Pons (tissue), 1 donor: ENCODE data around the gene KLK4.
"Not testable (repeated sequence)": the region's sequence is repeated elsewhere in the genome, so short reads cannot be mapped to it uniquely, and the experiment has no call there.

Source experiments
- DNase-seq: peaks from one replicate; pipeline ENCODE4 v3.0.0-alpha.2; 2016; ENCODE audit warnings: low spot score

The KLK4 gene

DNA sequence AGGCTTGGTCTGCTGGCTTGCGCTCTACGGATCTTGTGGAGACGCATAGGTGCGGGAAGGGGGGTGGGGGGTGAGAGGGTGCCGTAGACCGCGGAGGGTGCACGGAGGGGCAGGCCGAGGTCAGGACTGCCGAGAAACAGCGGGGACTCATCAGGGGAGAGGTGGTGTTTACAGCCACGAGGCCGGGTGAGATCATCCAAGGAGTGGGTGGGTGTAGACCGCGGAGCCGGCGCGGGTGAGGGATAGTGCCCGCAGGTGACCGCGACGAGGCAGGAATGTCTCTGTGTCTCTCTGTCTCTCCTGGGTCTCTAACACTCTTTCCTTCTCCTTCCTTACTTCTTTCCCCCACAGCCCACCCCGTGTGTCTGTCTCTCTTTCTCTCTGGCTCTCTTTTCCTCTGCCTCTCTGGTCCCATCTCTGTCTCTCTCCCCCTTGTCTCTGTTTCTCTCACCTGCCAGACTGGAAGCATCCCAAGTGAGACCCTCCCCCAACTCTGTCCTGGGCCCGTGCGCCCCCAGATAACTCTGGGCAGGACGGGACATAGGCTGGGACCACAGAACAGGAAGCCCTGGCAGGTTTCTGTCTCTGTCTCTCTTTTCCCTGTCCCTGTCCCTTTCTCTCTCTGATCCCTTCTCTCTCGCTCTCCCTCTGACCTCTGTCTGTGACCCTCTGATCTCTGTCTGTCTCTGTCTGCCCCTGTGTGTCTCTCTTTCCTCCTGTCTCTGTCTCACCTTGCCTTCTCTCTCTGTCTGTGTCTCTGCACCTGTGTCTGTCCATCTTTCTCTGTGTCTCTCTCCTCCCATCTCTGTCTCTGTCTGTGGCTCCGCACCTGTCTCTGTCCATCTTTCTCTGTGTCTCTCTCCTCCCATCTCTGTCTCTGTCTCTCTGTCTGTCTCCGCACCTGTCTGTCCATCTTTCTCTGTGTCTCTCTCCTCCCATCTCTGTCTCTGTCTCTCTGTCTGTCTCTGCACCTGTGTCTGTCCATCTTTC is 1.8 kb upstream of the KLK4 start:
- DNase-seq, result no peak

GRCh38 chr19:50912102-50912599 is 956 bp upstream of the KLK4 start:
- DNase-seq, result no peak

DNA sequence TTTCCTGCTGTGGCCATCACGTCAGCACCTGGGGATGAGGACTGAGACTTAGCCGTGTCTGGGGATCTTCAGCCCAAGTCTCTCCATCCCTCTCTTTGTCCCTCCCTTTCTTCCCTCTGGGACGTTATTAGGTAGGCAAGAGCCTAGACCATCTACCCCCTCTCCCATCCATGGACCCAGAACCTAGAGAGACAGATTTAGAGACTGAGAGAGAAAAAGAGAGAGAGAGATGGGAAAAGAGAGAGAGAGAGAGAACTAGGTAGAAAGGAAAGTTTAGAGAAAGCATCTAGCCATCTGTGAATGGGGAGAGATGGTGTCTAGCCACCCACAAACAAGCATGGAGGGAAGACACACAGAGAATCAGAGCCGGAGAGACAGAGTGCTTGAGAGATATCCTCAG is 473 bp downstream of the KLK4 start:
- no peak for DNase-seq

GRCh38 chr19:50909240-50910070 is 1.7 kb downstream of the KLK4 start:
- no peak for DNase-seq

- DNase-seq, result no peak
These were observed 2.9 kb downstream of the KLK4 start for GRCh38 chr19:50908336-50908735.

DNA sequence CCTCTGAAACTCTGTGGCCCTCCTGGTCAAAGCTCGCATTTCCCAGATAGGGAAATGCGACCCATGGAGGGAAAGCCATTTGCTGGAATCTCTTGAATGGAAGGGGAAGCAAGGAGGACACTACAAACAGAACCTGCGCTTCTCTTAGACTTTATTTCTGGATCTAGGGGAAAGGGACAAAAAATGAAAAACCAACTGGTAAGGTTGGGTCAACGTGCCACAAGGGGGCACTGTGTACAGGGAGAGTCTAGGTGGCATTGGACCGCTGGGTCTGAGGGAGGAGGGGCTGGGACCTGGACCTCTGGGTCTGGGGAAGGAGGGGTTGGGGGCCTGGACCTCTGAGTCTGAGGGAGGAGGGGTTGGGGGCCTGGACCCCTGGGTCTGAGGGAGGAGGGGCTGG is 5.0 kb downstream of the KLK4 start:
- DNase-seq, result no peak

DNA sequence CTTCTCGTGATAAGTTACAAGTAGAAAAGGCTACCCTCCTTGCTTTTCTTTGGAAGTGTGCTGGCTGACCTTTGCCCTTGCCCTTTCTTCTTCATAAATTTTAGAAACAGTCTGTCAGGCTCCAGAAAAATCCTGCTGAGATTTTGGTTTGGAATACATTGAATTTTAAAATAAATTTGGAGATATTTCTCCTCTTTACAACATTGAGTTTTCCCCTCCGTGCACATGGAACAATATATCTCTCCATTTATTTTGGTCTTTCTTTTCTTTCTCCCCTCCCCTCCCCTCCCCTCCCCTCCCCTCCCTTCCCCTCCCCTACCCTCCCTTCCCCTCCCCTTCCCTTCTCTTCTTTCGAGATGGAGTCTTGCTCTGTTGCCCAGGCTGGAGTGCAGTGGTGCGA is 8.6 kb downstream of the KLK4 start:
- DNase-seq, result no peak

DNA sequence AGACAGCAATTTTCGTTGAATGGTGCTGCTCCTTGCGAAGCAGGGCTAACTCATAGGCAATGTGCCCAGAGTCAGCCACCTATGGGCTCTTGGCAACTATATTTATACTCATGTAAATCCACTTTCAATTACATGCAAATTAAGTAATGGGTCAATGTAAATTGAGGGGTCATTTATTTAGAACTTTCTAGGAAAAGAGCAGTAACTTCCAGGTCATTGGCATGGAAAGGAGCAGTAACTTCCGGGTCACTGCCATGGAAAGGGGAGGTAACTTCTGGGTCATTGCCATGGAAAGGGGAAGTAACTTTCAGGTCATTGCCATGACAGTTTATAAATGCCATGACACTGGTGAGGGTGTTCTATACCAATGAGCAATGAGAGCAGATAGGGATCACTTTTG is 11.6 kb downstream of the KLK4 start:
- DNase-seq, result no peak

DNA sequence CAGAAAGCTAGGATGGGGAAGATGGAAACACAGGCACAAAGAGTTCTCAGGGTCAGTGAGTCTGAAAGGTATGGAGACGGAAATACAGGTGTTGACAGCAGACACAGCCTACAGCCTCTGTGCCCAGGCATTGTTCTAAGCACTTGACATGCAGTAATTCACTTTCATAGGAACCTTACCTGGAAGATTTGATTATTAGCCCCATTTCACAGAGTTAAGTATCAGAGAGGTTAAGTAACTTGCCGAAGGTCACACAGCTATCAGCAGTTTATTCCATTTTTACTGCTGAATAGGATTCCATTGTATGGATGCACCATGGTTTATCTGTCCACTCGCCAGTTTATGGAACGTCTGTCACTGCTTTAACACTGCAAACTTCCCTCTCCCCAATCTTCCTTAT is 13.2 kb downstream of the KLK4 start:
- DNase-seq, result no peak

- no peak for DNase-seq
These were observed 13.6 kb downstream of the KLK4 start for GRCh38 chr19:50897612-50898011.

DNA sequence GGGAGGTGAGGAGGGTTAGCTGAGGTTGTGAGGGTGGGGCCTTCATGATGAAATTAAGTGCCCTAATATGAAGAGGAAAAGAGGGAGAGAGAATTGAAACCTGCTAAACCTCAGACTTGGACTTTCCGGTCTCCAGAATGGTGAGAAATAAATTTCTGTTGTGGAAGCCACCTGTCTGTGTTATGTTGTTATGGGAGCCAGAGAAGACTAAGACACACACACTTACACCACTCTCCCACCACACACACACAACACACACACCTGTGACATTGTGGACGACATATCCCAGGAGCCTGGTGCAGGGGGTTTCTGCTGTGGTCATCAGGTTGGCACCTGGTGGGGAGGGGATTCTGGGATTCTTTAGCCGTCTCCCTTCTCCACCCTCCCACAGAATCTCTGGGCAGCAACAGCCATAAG is 14.0 kb downstream of the KLK4 start:
- no peak for DNase-seq

DNA sequence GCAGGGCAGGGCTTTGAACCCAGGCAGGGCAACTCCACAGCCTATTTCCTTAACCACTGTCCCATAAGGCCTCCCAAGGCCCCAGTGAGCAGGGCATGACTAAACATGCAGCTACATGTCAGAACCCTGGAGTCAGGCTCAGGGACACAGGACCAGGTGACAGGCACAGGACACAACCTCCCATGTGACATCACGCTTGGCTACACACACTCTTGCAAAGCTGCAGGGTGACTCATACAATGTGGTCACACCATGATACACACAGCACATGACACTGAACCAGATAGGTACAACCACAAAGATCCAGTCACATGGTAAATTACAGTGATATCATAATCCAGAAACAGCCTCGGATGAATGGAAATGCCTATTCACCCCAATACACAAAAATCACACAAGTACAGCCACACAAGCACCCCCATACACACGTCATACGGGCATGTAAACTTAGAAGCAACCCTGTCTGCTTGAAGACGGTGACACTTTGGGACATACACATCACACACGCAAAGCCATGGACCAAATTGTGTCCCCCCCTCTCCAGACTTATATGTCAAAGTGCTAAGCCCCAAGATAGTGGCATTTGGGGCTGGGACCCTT is 14.5 kb downstream of the KLK4 start:
- no peak for DNase-seq

GRCh38 chr19:50896089-50896590 is 15.1 kb downstream of the KLK4 start:
- DNase-seq, result not testable (repeated sequence)

- DNase-seq, result no peak
These were observed 16.5 kb downstream of the KLK4 start for GRCh38 chr19:50894478-50895356.

- DNase-seq, result no peak
These were observed 18.0 kb downstream of the KLK4 start for GRCh38 chr19:50893047-50893736.

DNA sequence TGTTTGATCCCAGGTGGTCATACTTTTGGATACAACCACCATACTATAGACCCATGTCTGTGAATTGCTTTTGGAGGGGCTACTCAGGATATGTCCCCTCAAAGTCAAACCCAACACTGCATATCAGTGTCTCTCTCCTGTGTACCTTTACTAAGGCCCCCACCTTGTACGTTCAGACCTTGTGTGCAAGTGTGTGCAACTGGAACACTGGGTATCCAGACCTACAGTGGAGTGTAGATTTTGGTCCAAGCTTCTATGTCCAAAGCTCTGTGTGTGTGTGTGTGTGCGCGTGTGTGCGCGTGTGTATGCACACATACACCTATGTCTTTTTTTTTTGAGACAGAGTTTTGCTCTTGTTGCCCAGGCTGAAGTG is 20.0 kb downstream of the KLK4 start:
- no peak for DNase-seq

- no peak for DNase-seq
These were observed 20.6 kb downstream of the KLK4 start for GRCh38 chr19:50890422-50891252.

- DNase-seq, result no peak
These were observed 21.6 kb downstream of the KLK4 start for GRCh38 chr19:50889638-50890037.

- no peak for DNase-seq
These were observed 29.0 kb downstream of the KLK4 start for GRCh38 chr19:50882188-50882587.

GRCh38 chr19:50880241-50880640 is 31.0 kb downstream of the KLK4 start:
- no peak for DNase-seq
